Activated T-cell treated with anti-CD3 and anti-CD28 coated beads for 1 hour (primary cell): ENCODE measurements around the gene CFL1.

ENCODE experiments used
- DNase-seq: peaks from one replicate; pipeline ENCODE4 v3.0.0-alpha.2; 2020; ENCODE audit warnings: low read depth

The CFL1 gene

DNA sequence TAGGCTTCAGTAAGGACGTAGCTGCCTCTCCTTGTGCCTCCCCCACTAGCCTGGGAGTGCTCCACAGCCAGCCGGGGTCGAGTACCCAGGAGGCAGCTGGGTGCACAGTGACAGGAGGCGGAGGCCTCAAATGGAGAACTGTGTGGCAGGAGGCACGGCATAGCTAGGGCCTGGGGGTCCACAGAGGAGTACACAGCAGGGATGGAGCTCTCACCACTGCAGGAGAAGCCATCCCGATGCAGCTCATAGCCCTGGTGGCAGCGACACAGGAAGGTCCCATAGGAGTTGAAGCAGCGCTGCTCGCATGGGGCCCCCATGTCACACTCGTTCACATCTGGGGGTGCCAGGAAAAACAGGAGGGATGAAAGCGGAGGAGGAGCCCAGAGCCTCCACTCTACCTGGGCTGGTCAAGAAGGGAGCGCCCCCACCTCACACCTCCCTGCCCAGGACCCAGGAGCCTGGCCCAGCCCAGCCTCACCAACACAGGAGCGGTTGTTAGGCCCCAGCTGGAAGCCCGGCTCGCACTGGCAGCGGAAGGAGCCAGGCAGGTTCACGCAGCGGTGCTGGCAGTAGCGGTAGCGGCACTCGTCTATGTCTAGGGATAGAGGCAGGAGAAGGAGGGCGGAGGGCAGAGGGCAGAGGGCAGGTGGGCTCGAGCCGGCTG is 11.8 kb upstream of the CFL1 start:
- no peak for DNase-seq

DNA sequence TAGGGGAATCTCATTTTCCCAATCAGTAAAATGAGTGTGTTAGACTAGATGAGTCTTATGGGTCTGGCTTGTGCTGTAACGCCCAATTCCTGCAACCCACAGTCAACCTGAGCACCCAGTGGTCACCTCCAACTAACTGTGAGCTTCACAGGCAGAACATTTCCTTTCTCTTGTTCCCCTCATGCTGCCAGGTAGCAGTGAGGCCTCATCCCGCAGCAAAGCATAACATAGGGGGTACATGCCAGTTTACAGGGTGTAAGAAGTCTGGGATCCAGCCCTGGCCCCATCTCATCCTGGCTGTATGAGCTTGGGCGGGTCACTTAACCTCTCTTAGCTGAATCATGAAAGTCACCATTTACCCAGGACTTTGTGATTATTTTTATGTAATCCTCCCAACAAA is 10.9 kb upstream of the CFL1 start:
- no peak for DNase-seq

- no peak for DNase-seq
Measured at GRCh38 chr11:65868076-65868667, 10.2 kb upstream of the CFL1 start.

- no peak for DNase-seq
Measured at GRCh38 chr11:65867284-65868071, 9.5 kb upstream of the CFL1 start.

GRCh38 chr11:65866509-65867283 is 8.7 kb upstream of the CFL1 start:
- DNase-seq: no peak

GRCh38 chr11:65865550-65866172 is 7.7 kb upstream of the CFL1 start:
- DNase-seq: no peak

GRCh38 chr11:65864706-65865471 is 6.9 kb upstream of the CFL1 start:
- no peak for DNase-seq

GRCh38 chr11:65863889-65864705 is 6.1 kb upstream of the CFL1 start:
- DNase-seq: no peak

- no peak for DNase-seq
Measured at GRCh38 chr11:65862941-65863888, 5.2 kb upstream of the CFL1 start.

DNA sequence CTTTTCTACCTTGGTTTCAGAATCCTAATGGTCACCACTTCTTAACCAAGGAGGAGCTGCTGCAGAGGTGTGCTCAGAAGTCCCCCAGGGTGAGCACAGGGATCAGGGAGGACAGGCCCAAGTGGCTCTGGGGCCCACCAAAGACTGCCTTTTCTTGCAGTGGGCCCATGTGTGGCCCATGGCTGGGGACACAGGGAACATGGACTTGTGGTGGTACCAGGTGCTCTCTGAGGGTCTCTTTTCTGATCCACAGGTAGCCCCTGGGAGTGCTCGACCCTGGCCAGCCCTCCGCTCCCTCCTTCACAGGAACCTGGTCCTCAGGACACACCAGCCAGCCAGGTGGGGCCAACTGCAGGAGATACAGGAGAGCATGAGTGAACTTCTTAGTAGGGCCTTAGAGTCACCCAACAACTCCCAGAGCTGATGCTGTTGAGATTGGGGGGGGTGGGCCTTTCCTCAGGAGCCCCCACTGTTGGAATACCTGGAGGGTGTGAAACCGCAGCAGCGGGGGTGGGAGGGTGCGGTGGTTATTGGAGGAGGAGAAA is 4.3 kb upstream of the CFL1 start:
- DNase-seq: no peak

DNA sequence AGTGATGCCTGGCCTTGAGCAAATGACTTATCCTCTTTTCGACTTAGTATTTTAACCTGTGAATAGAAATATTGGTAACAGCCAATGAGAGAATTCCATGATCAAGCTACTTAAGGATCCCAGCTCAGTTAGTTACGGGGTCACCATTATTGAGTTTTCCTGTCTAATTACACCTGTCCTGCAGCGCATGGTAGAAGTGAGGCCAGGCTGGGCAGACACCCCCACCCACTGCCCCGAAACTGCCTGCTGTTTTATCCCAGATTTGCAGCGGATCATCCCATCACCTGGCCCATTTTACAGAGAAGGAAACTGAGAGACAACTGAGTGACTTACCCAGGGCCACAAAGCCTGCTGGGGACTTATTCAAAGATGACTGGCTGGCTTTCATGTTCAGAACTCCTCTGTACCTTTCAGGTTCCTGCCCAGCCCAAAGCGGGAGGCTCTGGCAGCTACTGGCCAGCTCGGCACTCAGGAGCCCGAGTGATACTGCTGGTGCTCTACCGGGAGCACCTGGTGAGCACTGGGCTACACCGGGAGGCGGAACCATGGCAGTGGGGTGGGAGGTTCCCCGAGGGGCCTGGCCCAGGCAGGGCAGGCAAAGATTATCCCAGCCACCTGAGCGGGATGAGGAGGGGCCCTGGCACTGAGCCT is 3.7 kb upstream of the CFL1 start:
- no peak for DNase-seq

DNA sequence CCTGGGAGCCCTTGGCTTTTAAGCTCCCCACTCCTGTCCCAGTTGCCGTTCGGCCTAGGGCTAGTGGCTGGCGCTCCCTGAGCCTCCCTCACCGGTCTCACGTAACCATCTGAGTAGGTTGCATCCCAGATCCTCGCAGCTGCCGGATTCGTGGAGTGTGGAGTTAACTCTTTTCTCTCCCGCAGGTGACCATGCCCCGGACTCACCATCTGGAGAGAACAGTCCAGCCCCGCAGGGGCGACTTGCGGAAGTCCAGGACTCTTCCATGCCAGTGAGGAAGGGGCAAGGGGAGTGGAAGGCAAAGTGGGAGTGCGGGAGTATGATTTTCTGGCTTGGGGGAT is 3.2 kb upstream of the CFL1 start:
- no peak for DNase-seq

DNA sequence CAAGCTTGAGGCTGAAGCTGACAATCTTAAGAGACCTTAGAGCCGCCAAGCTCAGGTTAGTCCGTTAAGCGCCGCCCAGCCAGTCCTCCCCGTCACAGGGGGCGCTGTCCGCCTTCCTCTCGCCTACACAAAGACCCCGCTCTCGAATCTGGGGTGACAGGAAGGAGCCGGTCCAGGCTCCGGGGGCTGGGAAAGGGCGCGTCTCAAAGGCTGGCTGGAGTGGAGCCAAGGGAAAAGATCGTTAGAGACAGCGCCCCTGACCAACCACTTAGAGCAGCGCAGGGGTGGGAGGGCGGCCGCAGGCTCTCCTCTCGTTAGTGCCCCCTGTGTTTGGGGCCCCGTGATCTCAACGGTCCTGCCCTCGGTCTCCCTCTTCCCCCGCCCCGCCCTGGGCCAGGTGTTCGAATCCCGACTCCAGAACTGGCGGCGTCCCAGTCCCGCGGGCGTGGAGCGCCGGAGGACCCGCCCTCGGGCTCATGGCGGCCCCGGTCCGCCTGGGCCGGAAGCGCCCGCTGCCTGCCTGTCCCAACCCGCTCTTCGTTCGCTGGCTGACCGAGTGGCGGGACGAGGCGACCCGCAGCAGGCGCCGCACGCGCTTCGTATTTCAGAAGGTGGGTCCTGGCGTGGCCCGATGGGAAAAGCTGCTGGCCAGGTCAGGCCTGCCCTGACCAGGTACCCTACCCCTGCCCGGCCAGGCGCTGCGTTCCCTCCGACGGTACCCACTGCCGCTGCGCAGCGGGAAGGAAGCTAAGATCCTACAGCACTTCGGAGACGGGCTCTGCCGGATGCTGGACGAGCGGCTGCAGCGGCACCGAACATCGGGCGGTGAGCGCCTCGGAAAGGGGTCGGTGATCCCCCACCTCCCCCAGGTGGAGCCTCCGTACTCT is 2.5 kb upstream of the CFL1 start, which contains the start of gene MUS81:
Gene MUS81, plus strand, starts transcription at position 156 of the 887 bp plus-strand sequence. Its CDS starts 321 bp downstream, at position 477.
- peak; percentile 97 for DNase-seq

GRCh38 chr11:65859812-65860277 is 1.9 kb upstream of the CFL1 start:
- DNase-seq: peak; percentile 30

DNA sequence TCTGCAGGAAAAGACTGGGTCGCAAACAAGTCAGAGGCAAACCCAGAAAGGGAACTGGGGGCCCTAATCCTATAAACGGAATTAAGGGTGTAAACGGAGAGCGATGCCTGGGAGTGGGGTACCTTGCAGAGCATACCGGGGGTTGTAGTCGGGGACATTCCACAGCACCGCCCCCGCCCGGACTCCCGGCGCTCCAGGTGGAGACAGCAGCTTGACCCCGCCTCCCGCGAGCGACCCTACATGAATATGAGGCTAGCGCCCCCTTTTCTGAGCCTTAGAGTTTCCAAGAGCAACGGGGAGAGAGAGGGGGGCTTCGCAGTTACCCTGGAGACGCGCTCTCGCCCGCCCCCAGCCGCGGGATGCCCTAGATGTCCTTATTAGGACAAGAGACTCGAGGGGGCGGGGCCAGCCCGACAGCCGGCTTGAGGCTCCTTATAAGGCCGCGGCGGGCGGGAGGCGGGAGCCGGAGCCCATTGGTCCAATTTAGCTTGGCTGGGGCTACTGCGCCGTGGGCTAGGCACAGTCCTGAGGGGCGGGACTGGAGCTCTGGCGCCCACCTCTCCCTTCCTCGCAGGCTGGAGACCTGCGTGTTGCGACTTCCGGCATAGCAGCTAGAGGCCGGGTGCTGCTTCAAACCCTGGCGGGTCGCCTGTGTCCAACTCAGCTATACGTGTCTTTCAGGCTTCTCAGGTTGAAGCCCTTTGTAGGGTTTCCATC is 1.3 kb upstream of the CFL1 start:
- peak; percentile 97 for DNase-seq

DNA sequence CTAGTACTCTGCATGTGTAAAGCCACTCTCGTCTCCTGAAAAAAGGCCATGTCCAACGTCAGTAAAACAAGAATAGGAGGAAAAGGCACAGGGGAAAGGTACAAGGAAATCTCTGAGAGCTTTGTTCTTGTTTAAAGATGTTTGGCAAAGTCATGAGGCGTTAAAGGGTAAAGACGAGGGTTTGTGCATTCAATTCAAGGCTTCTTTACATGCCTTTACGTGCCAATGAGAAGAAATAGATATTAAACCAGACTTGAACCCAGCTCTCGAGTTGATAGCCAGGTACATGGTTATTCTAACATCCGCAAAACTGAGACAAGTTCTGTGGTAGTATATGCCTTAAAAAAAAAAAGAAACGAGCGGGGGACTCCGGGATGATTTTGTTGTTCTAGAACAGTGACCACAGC is 704 bp upstream of the CFL1 start:
- DNase-seq: no peak

DNA sequence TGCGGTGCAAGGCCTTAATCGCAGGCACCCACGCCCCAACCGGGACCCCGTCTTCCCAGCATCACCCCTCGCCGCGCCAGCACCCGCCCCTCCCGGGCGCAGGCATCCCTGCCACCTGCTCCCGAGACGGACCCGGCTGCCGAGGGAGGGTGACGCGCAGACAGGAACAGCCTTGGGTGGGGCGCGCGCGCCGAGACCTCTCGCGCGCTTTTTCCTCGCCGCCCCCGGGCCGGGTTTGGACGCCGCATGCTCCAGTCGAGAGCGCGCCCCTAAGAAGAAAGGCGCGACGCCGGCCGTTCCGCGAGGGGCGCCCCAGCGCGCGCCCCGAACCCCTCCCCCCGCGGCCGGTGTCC is 504 bp downstream of the CFL1 start:
- peak; percentile 61 for DNase-seq
